GM21367 (cell line): ENCODE data around the gene PPFIBP1.
"Not testable (repeated sequence)": the region's sequence is repeated elsewhere in the genome, so short reads cannot be mapped to it uniquely, and the experiment has no call there.

Source experiments
- ATAC-seq: cut with Tn5 transposase; IDR thresholded peaks from one replicate; pipeline ENCODE4 v1.9.1; 2021; ENCODE audit not compliant: unreplicated experiment

PPFIBP1 gene

GRCh38 chr12:27588075-27588730, 64.2 kb downstream of the PPFIBP1 start:
- not testable (repeated sequence) for ATAC-seq

- ATAC-seq, result no peak
Observed at GRCh38 chr12:27588776-27589175, 64.8 kb downstream of the PPFIBP1 start.

GRCh38 chr12:27589419-27589818, 65.4 kb downstream of the PPFIBP1 start:
- no peak for ATAC-seq

- ATAC-seq, result not testable (repeated sequence)
Observed at GRCh38 chr12:27591698-27592097, 67.7 kb downstream of the PPFIBP1 start.

- no peak for ATAC-seq
Observed at GRCh38 chr12:27592548-27592947, 68.5 kb downstream of the PPFIBP1 start.

GRCh38 chr12:27593266-27593665, 69.3 kb downstream of the PPFIBP1 start:
- no peak for ATAC-seq

- ATAC-seq, result no peak
Observed at GRCh38 chr12:27595231-27595642, 71.2 kb downstream of the PPFIBP1 start.

GRCh38 chr12:27598866-27599265, 74.9 kb downstream of the PPFIBP1 start:
- ATAC-seq, result not testable (repeated sequence)

- not testable (repeated sequence) for ATAC-seq
Observed at GRCh38 chr12:27601056-27601828, 77.2 kb downstream of the PPFIBP1 start.

- no peak for ATAC-seq
Observed at GRCh38 chr12:27602516-27602915, 78.5 kb downstream of the PPFIBP1 start.

GRCh38 chr12:27604431-27604830, 80.4 kb downstream of the PPFIBP1 start:
- no peak for ATAC-seq

- no peak for ATAC-seq
Observed at GRCh38 chr12:27606986-27607385, 83.0 kb downstream of the PPFIBP1 start.

- ATAC-seq, result no peak
Observed at GRCh38 chr12:27607591-27607990, 83.6 kb downstream of the PPFIBP1 start.

GRCh38 chr12:27608890-27609289, 84.9 kb downstream of the PPFIBP1 start:
- ATAC-seq, result no peak

GRCh38 chr12:27610374-27610773, 86.4 kb downstream of the PPFIBP1 start:
- ATAC-seq, result no peak

GRCh38 chr12:27614386-27614785, 90.4 kb downstream of the PPFIBP1 start:
- no peak for ATAC-seq

- no peak for ATAC-seq
Observed at GRCh38 chr12:27614866-27615265, 90.9 kb downstream of the PPFIBP1 start.

- ATAC-seq, result no peak
Observed at GRCh38 chr12:27615331-27615891, 91.4 kb downstream of the PPFIBP1 start.

GRCh38 chr12:27616356-27617142, 92.5 kb downstream of the PPFIBP1 start:
- no peak for ATAC-seq

- ATAC-seq, result no peak
Observed at GRCh38 chr12:27618836-27619235, 94.8 kb downstream of the PPFIBP1 start.

GRCh38 chr12:27619308-27619707, 95.3 kb downstream of the PPFIBP1 start:
- ATAC-seq, result no peak
